ENCODE data around the gene DLG2. TPM values are rescaled to one million over a fixed set of nuclear protein-coding genes. Genes with fewer than 3 reads are reported as not detected.

Gene DLG2
- total and polyA plus RNA-seq, 2 of the 4 experiments (the other 2 are of a cell fraction): 0.31 to 0.36 TPM

GRCh38 chr11:84106541-84106940 is 1520.6 kb downstream of the DLG2 start:
- H3K4me3 ChIP-seq (ENCODE audit: insufficient read depth, low read depth, low read length): no peak overlapping the region
- H3K9me3 ChIP-seq (ENCODE audit: control insufficient read depth, insufficient read depth, low read length): no peaks in the 10 kb centered on the region
- DNase-seq (no peak), ATAC-seq (ENCODE audit: low read depth) (no peak)
- no peak overlapping the region for H3K18ac ChIP-seq (ENCODE audit: low read depth, low read length)
- no peak overlapping the region for H2BK15ac ChIP-seq (ENCODE audit: low read depth, low read length)
- no peak overlapping the region for H4K8ac ChIP-seq (ENCODE audit: low read depth in 2 of 2, low read length in 2 of 2)
- in situ Hi-C loops (cut with MboI; ENCODE audit: low sequenced_read_pairs) (no loop called here), intact Hi-C loops (cut with micrococcal nuclease) (no loop called here), dilution Hi-C loops (cut with HindIII; ENCODE audit: low sequenced_read_pairs, unreplicated experiment) (no loop called here)
- no peak overlapping the region for H2AK5ac ChIP-seq (ENCODE audit: low read depth, low read length)
- no peak overlapping the region for H2BK20ac ChIP-seq (ENCODE audit: low read depth, low read length)
- no peak overlapping the region for H3K9ac ChIP-seq (ENCODE audit: low read depth, low read length)
- H3K14ac ChIP-seq (replicated peaks; ENCODE audit: low read depth, low read length): no peak overlapping the region
- no peak overlapping the region for H4K91ac ChIP-seq (ENCODE audit: insufficient read depth, low read depth, low read length)
- H3K4me2 ChIP-seq (ENCODE audit: low read depth, low read length): no peak overlapping the region
- H2BK120ac ChIP-seq (ENCODE audit: low read depth, low read length): no peak overlapping the region
- POLR2A ChIA-PET (ENCODE audit: unreplicated experiment): no interaction called here
- no peak overlapping the region for H3K27ac ChIP-seq (ENCODE audit: insufficient read depth, low read length)
- H2AK9ac ChIP-seq (replicated peaks; ENCODE audit: low read depth, low read length, poor library complexity): no peak overlapping the region
- no TSS peak for BruUV-seq (replicated peaks)
- H3K56ac ChIP-seq (ENCODE audit: extremely low read depth, insufficient read depth, low read length): no peak overlapping the region
- H3K4me1 ChIP-seq (ENCODE audit: control insufficient read depth, insufficient read depth, low read length): no peaks in the 10 kb centered on the region
- CTCF ChIA-PET: no interaction called here
- peak overlapping the region; percentile 74 for H2BK5ac ChIP-seq (ENCODE audit: low read depth, low read length, poor library complexity, severe bottlenecking)
- TF ChIP-seq NFE2L2 (IDR thresholded peaks at IDR 0.05; ENCODE audit: low read depth, low read length): no peak
- TF ChIP-seq MAZ (IDR thresholded peaks at IDR 0.05; ENCODE audit: borderline replicate concordance, low read depth, low read length): no peak
- TF ChIP-seq CHD1 (IDR thresholded peaks at IDR 0.05; ENCODE audit: low read depth, low read length): no peak
- no peak for TF ChIP-seq FOS (IDR thresholded peaks at IDR 0.05; ENCODE audit: low read depth, low read length)
- TF ChIP-seq RAD21 (IDR thresholded peaks at IDR 0.05; ENCODE audit: low read length): no peak
- TF ChIP-seq CEBPB (IDR thresholded peaks at IDR 0.05; ENCODE audit: low read depth, low read length): no peak
- TF ChIP-seq BHLHE40 (IDR thresholded peaks at IDR 0.05; ENCODE audit: low read depth, low read length): no peak
- no peak for TF ChIP-seq CTCF (conservative IDR thresholded peaks at IDR 0.05; ENCODE audit: low read depth, low read length)
- no peak for TF ChIP-seq MXI1 (IDR thresholded peaks at IDR 0.05; ENCODE audit: borderline replicate concordance, low read depth, low read length)
- TF ChIP-seq RFX5 (IDR thresholded peaks at IDR 0.05; ENCODE audit: low read depth, low read length): no peak
- TF ChIP-seq MAFK (IDR thresholded peaks at IDR 0.05; ENCODE audit: low read depth, low read length): no peak
- no peak for TF ChIP-seq POLR2A (IDR thresholded peaks at IDR 0.05; ENCODE audit: low read depth, low read length)
- no peak for TF ChIP-seq RCOR1 (IDR thresholded peaks at IDR 0.05; ENCODE audit: insufficient replicate concordance, low read length)
- no peak for TF ChIP-seq SMC3 (IDR thresholded peaks at IDR 0.05; ENCODE audit: low read depth, low read length)
- no peak for TF ChIP-seq USF2 (IDR thresholded peaks at IDR 0.05; ENCODE audit: low read depth, low read length)
- no peak for TF ChIP-seq ELK1 (IDR thresholded peaks at IDR 0.05; ENCODE audit: borderline replicate concordance, low read depth, low read length)
- no peak overlapping the region for H3K4ac ChIP-seq (ENCODE audit: low read depth, low read length)
- no peak overlapping the region for H4K5ac ChIP-seq (ENCODE audit: low read depth, low read length)
- H3K23ac ChIP-seq (ENCODE audit: low read depth, low read length): no peak overlapping the region
- no peaks in the 10 kb centered on the region for H3K27me3 ChIP-seq (ENCODE audit: control insufficient read depth, insufficient read depth, low read length)
- no peaks in the 10 kb centered on the region for H3K79me1 ChIP-seq (ENCODE audit: low read depth in 1 of 2, low read length in 2 of 2)
- no peaks in the 10 kb centered on the region for H3K36me3 ChIP-seq (ENCODE audit: control insufficient read depth, insufficient read depth, low read length)
- no peak overlapping the region for H2AFZ ChIP-seq (replicated peaks; ENCODE audit: low read length, poor library complexity)
- no peaks in the 10 kb centered on the region for H3K9me1 ChIP-seq (ENCODE audit: insufficient read depth, low read length)
- H4K20me1 ChIP-seq (ENCODE audit: insufficient read depth, low read length): no peaks in the 10 kb centered on the region

Data from IMR-90 (cell line).